Adrenal gland (tissue), 19 donors: ENCODE measurements around the gene HACE1. TPM values are rescaled to one million over a fixed set of nuclear protein-coding genes. Genes with fewer than 3 reads are reported as not detected.
"Not testable (repeated sequence)": the region's sequence is repeated elsewhere in the genome, so short reads cannot be mapped to it uniquely, and the experiment has no call there.

Experiments
- DNase-seq, 7 donors: peaks; one replicate each; pipeline ENCODE4 v3.0.0-alpha.2; 2019 to 2020
- H3K27ac ChIP-seq, 5 donors: fragments of 200-600 bp; sonication (generic) in 4 of 5; 1 replicate in 3 of 5; 2 replicates in 2 of 5; pipeline versions ENCODE4 v1.5.1 to v1.8.0; 2016 to 2020; ENCODE audit warnings: mild to moderate bottlenecking in 1 of 5
- H3K27me3 ChIP-seq: fragments of 200-600 bp; 2 replicates; pipeline ENCODE4 v1.8.0; 2021
- H3K36me3 ChIP-seq, 2 donors: fragments of 200-600 bp; replicated peaks in 1 of 2; 1 replicate in 1 of 2; 2 replicates in 1 of 2; pipeline versions ENCODE4 v1.5.1 to v1.8.0; 2018 to 2022
- H3K4me1 ChIP-seq, 2 donors: fragments of 200-600 bp; replicated peaks in 1 of 2; 1 replicate in 1 of 2; 2 replicates in 1 of 2; pipeline versions ENCODE4 v1.5.1 to v1.8.0; 2018 to 2021
- H3K4me3 ChIP-seq, 4 donors: fragments of 200-600 bp; sonication (generic) in 3 of 4; one replicate each; pipeline ENCODE4 v1.5.1; 2016 to 2018
- H3K9me3 ChIP-seq, 3 donors: fragments of 200-600 bp; sonication (generic) in 1 of 3; replicated peaks in 1 of 3; 1 replicate in 2 of 3; 2 replicates in 1 of 3; pipeline versions ENCODE4 v1.5.1 to v1.8.0; 2016 to 2021
- CTCF ChIP-seq, 6 experiments: fragments of 450-650 bp in 4 of 6; fragments of 200-600 bp in 2 of 6; sonication (generic) in 1 of 6; IDR thresholded peaks; 1 replicate in 5 of 6; 2 replicates in 1 of 6; pipeline versions ENCODE4 v1.5.1 to v1.8.0; 2016 to 2021; ENCODE audit warnings: antibody characterized with exemption in 6 of 6, mild to moderate bottlenecking in 2 of 6, moderate library complexity in 1 of 6
- POLR2A ChIP-seq, 2 donors: fragments of 450-650 bp; IDR thresholded peaks; one replicate each; pipeline ENCODE4 v1.6.1; 2017; ENCODE audit warnings: antibody characterized with exemption in 2 of 2, mild to moderate bottlenecking in 2 of 2, moderate library complexity in 1 of 2
- WGBS, 4 donors: extraction: QIAGEN DNeasy Blood & Tissue Kit in 2 of 4; methylation state at CpG; one replicate each; pipeline versions ENCODE4 v1.1.5 to v1.1.7; 2013 to 2017; 5-methylcytosine and 5-hydroxymethylcytosine counted together
- intact Hi-C, 2 donors: fragments of 100-400 bp; cut with DNase I; formaldehyde crosslinking; loops; one replicate each; pipeline versions ENCODE4 v1.14.1 to v1.15.0; 2022 to 2023
- long read RNA-seq, 10 donors: library from polyadenylated mRNA in 3 of 10; unstranded in 2 of 10; stranded (forward) in 1 of 10; transcript quantifications; one replicate each; pipeline ENCODE4 v2.0.0 and lab custom pipeline, GENCODE V29; 2021 to 2026
- polyA plus RNA-seq, 3 donors: library from polyadenylated mRNA; stranded (reverse); fragments of 200-250 nt in 2 of 3; fragments of 350-450 nt in 1 of 3; fragmentation: Illumina TruSeq in 1 of 3; extraction: RNeasy Lipid Tissue Mini Kit (QIAGEN cat#74804) in 1 of 3; gene quantifications; one replicate each; pipeline ENCODE4 v1.2.3, GENCODE V29; 2013 to 2014
- total RNA-seq, 9 donors: library from RNA; depleted of rRNA in 4 of 9; stranded (reverse); fragments of >200 nt in 4 of 9; fragments of 120-200 nt in 1 of 9; fragmentation: NEBNext Ultra II Directional in 1 of 9; extraction: Animal tissue kit (Norgen Biotek cat#: 25700) in 1 of 9; gene quantifications; one replicate each; pipeline versions ENCODE4 v1.1.0 to v1.2.4, GENCODE V29; 2013 to 2023
- donor health status: healthy with polysubstance abuse.
- donor health status: Bipolar disorder and iron deficiency.
- donor health status: DM: yes; HTN: yes; CAD: no.
- donor health status: DM: no; HTN: no; CAD: no.
- donor health status: DM: no; HTN: no; CAD: no.
- donor health status: DM: yes; HTN: yes; CAD: no.

The HACE1 gene
- total RNA-seq (10 to 100 TPM in 7 of 9 donors, 1 to 10 TPM in 2; 8.5 to 14.2 (median 12.8) TPM), polyA plus RNA-seq (1 to 10 TPM; 5.6 to 8.0 (median 5.9) TPM)
- long read RNA-seq, donor 1, full-length matches to known transcripts: 2 of 2 reads
- long read RNA-seq, donor 1, partial matches to known transcripts: 0 of 2 reads
- long read RNA-seq, donor 1, other reads (novel, unspliced or antisense): 0 of 2 reads
- long read RNA-seq, donor 2, partial matches to known transcripts: 0 of 2 reads
- long read RNA-seq, donor 2, other reads (novel, unspliced or antisense): 0 of 2 reads
- long read RNA-seq, donor 3, partial matches to known transcripts: 0 of 1 reads
- long read RNA-seq, donor 3, other reads (novel, unspliced or antisense): 0 of 1 reads
- long read RNA-seq, donor 4, full-length matches to known transcripts: 1 of 7 reads
- long read RNA-seq, donor 4, partial matches to known transcripts: 2 of 7 reads
- long read RNA-seq, donor 4, other reads (novel, unspliced or antisense): 4 of 7 reads
- long read RNA-seq, donor 5, full-length matches to known transcripts: 14 of 22 reads
- long read RNA-seq, donor 5, partial matches to known transcripts: 0 of 22 reads
- long read RNA-seq, donor 5, other reads (novel, unspliced or antisense): 8 of 22 reads
- long read RNA-seq, donor 6, full-length matches to known transcripts: 1 of 3 reads
- long read RNA-seq, donor 6, partial matches to known transcripts: 1 of 3 reads
- long read RNA-seq, donor 6, other reads (novel, unspliced or antisense): 1 of 3 reads
- long read RNA-seq, donor 7, full-length matches to known transcripts: 1 of 1 reads
- long read RNA-seq, donor 7, partial matches to known transcripts: 0 of 1 reads
- long read RNA-seq, donor 7, other reads (novel, unspliced or antisense): 0 of 1 reads
- long read RNA-seq, donor 8: 0 reads
- long read RNA-seq, donor 9, full-length matches to known transcripts: 1 of 1 reads
- long read RNA-seq, donor 9, partial matches to known transcripts: 0 of 1 reads
- long read RNA-seq, donor 9, other reads (novel, unspliced or antisense): 0 of 1 reads
- long read RNA-seq, donor 10: 0 reads

- peak; percentile 87 to 93 (median 91) for DNase-seq
- Histone ChIP-seq H3K4me3 (peak within 1 kb of the TSS; percentile 33 to 81 (median 78)), H3K27ac (peak within 1 kb of the TSS in 4 of 5 donors; percentile 35 to 76 (median 63)), H3K36me3 (no peaks in the 10 kb centered on the region), H3K9me3 (no peaks in the 10 kb centered on the region), H3K27me3 (no peaks in the 10 kb centered on the region), H3K4me1 (peaks cover 5 to 8% of the 10 kb centered on the region in 2 donors)
- TF ChIP-seq CTCF (IDR thresholded peaks at IDR 0.05) (peak in 2 of 6 experiments; percentile 16 to 46), POLR2A (IDR thresholded peaks at IDR 0.05) (peak in 1 of 2 donors; percentile 49)
- 1% methylated on average over 23 to 89 of the region's 89 CpGs for WGBS, 4 donors
- intact Hi-C loops: no loop called here
Observed at GRCh38 chr6:104859225-104860146, at the start of gene HACE1. Gene HACE1 (minus strand): TSS chr6:104859919. CDS start chr6:104859642, 277 bp downstream.

GRCh38 chr6:104908888-104909525 is 49.3 kb upstream of the HACE1 start:
- Histone ChIP-seq H3K4me1 (no peaks in the 10 kb centered on the region), H3K27me3 (no peaks in the 10 kb centered on the region), H3K9me3 (no peaks in the 10 kb centered on the region), H3K27ac (no peak overlapping the region), H3K36me3 (no peaks in the 10 kb centered on the region), H3K4me3 (no peak overlapping the region)
- WGBS, 4 donors: 75 to 87% (median 77%) methylated on average over 2 of the region's 2 CpGs
- no peak for DNase-seq
- TF ChIP-seq POLR2A (IDR thresholded peaks at IDR 0.05): no peak
- TF ChIP-seq CTCF (IDR thresholded peaks at IDR 0.05): no peak
- intact Hi-C loops: no loop called here

GRCh38 chr6:104908031-104908887 is 48.5 kb upstream of the HACE1 start:
- no peaks in the 10 kb centered on the region for H3K9me3 ChIP-seq
- no peak overlapping the region for H3K27ac ChIP-seq
- H3K4me1 ChIP-seq: no peaks in the 10 kb centered on the region
- TF ChIP-seq CTCF (IDR thresholded peaks at IDR 0.05) (no peak), POLR2A (IDR thresholded peaks at IDR 0.05) (no peak)
- no peaks in the 10 kb centered on the region for H3K36me3 ChIP-seq
- no peak for DNase-seq
- H3K27me3 ChIP-seq: no peaks in the 10 kb centered on the region
- 79 to 87% (median 83%) methylated on average over 6 of the region's 6 CpGs for WGBS, 4 donors
- intact Hi-C loops: no loop called here
- H3K4me3 ChIP-seq: no peak overlapping the region

- intact Hi-C loops, DNase-seq: not testable (repeated sequence)
Observed at GRCh38 chr6:104898893-104899292, 39.2 kb upstream of the HACE1 start.

More at GRCh38 chr6:104898893-104899292, 39.2 kb upstream of the HACE1 start:
- WGBS, 4 donors: 80 to 87% (median 85%) methylated on average over 7 of the region's 7 CpGs
- H3K27ac ChIP-seq, H3K4me3 ChIP-seq, H3K27me3 ChIP-seq, H3K9me3 ChIP-seq, H3K4me1 ChIP-seq, H3K36me3 ChIP-seq: not testable (repeated sequence)
